Glomerular visceral epithelial cell (primary cell): ENCODE measurements around the gene UNC13C.

Experiments used
- DNase-seq: peaks from one replicate; pipeline ENCODE4 v3.0.0-alpha.2; 2016; ENCODE audit errors: extremely low spot score

The UNC13C gene

DNA sequence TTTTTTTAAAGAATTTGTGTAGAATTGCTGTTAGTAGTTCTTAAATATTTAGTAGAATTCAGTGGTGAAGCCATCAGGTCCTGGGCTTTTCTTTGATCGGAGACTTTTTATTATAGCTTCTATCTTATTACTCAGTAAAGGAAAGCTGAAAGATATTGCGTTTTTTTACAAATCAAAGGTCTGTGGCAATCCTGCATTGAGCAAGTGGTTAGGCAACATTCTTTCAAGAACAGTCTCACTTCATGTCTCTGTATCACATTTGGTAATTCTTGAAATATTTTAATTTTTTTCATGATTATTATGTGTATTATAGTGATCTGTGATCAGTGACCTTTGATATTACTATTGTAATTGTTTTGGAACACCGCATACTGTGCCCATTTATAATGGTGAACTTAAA is 140.8 kb downstream of the UNC13C start:
- DNase-seq: no peak

DNA sequence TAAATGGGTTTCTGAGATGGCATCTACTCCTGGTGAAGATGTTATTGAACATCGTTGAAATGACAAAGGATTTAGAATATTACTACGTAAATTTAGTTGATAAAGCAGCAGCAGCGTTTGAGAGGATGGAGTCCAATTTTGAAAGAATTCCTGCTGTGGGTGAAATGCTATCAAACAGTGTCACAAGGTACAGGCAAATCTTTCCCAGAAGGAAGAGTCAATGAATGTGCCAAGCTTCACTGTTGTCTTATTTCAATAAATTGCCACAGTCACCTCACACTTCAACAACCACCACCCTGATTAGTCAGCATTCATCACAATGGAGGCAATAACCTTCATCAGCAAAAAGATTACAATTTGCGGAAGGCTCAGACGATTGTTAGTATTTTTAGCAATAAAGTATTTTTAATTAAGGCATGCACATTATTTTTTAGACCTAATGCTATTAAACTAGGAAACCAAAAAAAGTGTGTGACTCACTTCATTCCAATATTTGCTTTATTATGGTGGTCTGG is 142.8 kb downstream of the UNC13C start:
- no peak for DNase-seq

DNA sequence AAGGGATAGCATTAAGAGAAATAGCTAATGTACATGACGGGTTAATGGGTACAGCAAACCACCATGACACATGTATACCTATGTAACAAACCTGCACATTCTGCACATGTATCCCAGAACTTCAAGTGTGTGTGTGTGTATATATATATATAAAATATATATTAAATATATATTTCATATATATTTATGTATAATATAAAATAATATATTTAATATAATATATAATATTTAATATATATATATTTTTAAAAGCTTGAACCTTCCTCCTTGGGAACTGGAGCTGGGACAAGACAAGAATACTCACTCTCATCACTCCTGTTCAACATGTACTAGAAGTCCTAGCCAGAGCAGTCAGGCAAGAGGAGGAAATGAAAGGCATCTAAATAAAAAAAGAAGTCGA is 149.3 kb downstream of the UNC13C start:
- DNase-seq: no peak

DNA sequence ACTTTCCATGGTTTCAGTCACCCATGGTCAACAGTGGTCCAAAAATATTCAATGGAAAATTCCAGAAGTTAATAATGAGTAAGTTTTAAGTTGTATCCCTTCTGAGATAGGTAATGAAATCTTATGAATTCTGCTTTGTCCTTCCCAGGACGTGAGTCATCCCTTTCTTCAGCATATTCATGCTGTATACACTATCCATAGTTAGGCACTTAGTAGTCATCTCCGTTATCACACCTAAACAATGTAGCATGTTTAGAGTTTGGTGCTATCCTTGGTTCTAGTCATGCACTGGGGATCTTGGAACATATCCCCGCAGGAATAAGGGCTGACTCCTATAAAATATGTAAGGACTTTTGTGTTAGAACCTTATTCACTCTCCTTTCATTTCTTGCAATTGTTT is 153.2 kb downstream of the UNC13C start:
- DNase-seq: no peak

DNA sequence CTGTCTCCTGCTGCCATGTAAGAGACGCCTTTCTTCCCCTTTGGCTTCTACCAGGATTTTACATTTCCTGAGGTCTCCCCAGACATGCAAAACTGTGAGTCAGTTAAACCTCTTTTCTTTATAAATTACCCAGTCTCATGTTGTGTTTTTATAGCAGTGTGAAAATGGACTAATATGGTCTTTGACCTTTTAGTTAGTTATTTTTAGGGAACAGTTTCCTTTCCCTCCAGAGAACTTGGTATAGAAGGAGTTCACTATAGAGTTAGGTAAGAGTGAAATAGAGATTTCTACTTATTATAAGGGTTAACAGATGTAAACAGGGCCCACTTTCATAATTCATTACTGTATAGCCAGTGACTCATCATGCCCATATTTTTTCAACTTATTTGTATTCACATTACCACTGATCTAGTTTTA is 170.9 kb downstream of the UNC13C start:
- DNase-seq: no peak

DNA sequence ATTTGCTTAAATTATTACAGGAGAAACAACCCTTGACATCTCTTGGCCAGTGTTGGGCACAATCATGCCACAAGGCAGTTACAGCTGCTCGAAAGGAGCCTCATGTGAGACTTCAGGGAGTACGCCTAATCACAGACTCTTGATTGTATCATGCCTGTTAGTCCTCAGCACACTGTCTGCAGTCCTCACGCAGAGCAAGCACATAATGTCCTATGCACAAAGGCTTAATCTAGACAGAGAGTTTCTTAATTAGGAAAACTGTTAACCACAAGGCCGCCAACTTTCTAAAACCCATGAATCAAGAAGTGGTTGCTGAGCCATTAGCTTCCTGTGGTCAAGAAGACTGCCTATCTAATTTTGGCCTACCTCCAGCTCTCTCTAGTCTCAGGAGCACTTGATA is 172.0 kb downstream of the UNC13C start:
- DNase-seq: peak; percentile 1

DNA sequence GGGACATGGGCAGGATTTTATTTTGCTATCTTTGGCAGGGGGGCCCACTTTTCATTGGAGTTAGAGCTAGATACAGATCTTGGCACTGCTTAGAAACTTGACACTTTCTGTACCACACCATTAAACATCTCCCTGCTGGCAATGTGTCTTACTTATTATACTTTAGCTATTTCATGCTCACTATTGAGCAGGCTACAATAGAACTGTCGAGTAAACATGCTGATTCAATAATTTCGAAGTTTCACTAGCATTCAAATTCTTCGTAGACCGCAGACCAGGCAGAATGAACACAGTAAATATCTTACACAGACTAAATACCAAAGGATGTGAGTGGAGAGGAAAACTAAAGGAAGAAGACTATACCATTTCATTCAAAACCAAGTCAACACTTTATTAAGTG is 180.8 kb downstream of the UNC13C start:
- DNase-seq: no peak

DNA sequence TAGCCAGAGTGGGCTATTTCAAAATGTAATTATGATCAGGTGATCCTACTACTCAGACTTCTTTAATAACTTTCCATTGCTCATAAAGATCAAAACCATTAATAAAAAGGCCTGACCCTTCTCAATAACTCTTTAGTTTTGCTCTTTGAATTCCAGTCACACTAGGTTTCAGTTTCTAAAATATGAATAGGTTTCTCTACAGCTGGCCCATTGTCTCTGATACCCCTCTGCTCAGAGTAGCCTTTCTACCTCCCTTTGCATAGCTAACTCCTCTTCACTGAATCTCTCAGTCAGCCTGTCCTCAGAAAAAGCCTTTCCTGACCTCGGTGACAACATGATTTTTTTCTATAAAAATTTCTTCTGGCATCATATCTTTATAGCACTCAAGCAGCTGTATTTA is 209.1 kb downstream of the UNC13C start:
- DNase-seq: no peak

DNA sequence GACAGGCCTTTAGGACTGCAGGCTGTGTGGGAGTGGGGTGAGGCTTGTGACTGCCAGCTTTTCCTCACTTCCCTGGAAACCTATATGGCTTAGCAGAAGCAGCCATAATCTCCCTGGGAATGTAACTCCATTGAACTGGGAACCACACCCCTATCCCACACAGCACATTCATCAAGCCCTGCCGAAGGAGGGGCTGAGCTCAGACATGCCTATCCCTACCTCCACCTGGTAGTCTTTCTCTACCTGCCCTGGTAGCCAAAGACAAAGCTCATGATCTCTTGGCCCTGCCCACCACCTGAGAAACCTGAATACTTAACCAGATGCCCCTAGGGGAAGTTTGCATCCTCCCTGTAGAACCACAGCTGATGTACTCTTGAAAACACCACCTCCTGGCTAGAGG is 219.8 kb downstream of the UNC13C start:
- no peak for DNase-seq

DNA sequence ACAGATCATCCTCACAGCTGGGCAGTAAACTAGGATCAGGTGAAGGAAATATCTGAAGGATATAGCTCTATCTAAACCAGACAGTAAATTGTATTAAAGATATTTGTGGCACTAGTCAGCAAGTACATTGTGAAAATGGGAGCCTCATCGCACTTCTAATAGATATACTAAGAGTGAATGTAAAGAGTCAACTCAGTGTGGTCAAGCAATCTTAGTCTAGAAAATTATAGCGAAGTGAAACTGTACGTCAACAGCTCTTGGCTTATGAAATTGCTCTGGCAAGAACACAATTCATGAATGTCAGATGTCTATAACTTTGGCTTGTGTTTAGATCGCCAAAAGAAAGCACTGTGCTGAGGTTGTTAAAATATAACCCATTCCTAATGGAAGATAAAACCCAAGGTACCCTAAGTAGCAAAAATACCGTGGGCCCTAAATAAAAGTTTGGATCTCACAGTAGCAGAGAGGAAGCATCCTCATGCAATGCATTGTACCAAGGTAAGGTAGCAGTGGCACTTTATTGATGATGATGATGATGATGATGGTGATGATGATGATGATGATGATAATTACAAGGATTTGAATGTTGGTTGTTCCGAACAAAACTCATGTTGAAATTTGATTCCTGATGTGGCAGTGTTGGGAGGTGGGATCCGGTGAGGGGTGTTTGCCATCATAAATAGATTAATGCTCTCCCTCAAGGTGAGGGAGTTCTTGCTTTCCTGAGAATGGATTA is 228.5 kb downstream of the UNC13C start:
- DNase-seq: no peak

DNA sequence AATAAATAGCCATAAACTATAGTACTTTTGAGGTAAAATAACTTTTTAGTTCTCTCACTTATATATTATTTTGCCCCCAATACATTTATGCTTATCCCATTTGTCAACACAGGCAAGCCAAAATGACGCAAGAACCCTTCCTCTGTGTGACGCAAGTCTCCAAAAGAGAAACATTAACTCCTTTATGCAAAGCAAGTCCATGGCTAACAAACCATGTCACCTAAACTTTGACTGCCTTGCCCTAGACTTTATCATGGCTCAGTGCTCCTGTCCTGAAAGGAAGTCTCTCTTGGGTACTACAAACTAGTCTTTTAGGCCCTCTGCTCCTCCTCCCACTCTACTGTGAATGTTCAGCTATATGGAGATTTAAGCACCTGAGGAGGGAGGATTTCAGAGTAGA is 230.5 kb downstream of the UNC13C start:
- DNase-seq: no peak

DNA sequence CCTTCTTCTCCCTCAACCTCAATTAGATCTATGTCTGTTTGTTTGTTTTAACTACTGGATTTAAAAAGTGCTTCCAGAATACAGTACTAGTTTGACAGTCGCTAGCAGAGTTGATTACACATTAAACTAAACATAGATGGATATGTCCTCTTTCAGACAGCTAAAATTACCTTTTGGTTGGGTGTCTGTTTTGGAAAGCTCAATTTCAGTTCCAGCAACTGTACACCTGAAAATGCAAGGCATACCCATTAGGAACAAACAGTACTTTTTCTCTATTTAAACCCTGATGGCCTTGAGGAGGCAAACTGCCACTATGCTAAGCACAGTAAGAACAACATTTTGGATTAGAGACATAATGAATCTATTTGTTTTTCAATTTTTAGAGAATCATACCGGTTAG is 234.4 kb downstream of the UNC13C start:
- DNase-seq: no peak

DNA sequence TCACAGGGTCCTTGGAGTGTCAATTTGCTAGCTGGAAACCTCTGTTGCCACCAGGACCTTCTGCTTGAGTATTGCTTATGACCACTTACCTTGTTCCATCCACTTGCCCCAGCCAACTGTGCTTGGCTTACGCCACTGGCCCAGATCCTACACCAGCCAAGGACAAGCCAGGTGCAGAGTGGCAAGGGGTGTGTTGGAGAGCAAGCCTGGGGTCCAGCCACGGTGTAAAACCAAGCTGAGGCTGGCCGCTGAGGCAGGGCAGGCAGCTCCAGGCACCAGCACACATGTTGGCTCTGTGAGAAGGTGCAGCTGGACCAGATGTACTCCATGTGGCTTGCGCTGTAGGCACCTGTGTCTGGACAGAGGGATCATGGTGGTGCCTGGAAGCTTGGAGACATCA is 248.2 kb downstream of the UNC13C start:
- DNase-seq: no peak

DNA sequence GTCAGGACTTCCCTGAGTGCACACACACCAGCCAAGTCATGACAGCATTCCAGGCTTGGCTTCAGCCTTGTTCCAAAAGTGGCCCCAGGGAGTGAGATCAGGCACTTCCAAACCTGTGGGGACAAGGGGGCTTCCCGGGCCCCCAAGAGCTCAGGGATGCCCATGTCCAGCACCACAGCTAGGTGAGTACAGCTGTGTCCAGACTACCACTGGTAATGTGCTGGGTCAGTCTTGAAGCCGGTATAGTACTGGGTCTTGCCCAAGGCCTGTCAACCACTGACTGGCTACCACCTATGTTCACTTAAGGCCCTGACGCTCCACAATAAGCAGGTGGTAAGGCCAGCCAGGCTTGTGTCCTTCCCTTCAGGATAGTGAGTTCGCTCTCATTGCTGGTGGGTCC is 249.3 kb downstream of the UNC13C start:
- DNase-seq: no peak

DNA sequence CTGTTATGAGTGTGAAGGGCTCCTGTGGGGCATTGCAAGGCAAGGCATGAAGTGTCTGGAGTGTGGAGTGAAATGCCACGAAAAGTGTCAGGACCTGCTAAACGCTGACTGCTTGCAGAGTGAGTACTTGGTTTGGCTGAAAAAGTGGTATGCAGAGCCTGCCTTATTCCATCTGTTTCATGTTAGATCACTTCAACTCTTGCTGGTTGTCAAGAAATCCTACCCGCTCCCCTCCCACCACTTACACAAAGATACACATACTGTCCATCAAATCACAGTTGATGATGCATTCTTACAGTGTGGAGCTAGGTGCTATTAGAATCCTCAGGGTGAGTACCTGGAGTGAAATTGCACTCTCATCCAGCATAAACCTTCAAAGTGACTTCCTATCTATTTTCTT is 272.1 kb downstream of the UNC13C start:
- DNase-seq: no peak

DNA sequence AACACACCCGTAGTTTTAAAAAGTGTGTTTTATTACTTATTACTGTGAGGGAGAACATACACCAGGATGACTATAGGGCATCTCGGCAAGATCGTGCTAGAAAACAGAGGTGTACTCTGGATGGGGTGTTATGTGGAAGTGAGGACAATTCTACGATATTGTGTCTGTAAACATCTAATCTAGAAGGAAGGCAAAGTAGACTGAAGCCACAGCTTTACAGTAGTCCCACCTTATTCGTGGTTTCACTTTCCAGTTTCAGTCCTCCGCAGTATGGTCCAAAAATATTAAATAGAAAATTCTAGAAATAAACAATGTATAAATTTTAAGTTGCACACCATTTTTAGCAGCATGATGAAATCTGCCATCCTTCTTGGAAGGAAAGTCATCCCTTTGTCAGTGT is 277.9 kb downstream of the UNC13C start:
- DNase-seq: no peak

DNA sequence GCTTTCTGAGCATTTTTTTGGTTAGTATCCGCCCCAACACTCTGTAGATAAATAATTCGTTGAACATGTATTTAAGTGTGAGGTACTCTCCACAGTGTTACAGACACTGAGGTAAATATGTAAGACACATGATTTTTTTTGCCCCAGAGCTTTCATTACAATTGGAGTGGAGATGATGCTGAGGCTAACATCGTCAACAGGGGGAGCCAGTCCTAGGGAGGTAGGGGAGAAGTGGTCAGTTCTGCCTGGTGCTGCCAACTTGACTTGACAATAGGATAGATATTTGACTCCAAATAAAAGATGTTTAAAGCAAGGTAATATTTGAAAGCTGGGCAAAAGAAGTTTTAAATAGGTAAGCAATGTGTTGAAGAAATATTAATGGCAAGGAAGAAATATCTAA is 295.7 kb downstream of the UNC13C start:
- no peak for DNase-seq

DNA sequence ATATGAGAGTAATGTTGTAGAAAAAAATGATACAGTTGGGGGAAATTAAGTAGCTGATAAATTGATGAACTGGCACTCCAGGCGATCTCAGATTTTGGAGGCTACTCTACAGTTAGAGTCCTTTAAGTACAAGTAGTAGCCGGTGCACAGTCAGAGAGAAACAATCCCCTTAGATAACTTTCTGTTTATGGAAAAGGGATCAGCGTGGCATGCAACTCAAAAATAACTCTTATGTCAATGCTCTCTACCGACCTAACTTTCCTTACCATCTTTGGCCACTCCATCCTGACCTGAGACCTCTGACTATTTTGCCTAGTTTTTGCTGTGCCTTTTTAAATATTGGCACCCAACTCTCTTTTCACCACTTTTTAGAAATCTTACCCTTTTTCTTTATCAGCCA is 299.6 kb downstream of the UNC13C start:
- no peak for DNase-seq

DNA sequence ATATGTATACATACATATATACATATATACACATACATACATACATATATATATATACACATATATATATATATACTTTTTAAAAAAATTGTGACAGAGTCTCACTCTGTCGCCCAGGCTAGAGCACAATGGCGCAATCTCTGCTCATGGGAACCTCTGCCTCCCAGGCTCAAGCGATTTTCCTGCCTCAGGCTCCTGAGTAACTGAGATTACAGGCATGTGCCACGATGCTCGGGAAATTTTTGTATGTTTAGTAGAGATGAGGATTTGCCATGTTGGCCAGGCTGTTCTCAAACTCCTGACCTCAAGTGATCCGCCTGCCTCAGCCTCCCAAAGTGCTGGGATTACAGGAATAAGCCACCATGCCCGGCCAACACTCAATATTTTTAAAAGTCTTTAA is 302.5 kb downstream of the UNC13C start:
- no peak for DNase-seq

DNA sequence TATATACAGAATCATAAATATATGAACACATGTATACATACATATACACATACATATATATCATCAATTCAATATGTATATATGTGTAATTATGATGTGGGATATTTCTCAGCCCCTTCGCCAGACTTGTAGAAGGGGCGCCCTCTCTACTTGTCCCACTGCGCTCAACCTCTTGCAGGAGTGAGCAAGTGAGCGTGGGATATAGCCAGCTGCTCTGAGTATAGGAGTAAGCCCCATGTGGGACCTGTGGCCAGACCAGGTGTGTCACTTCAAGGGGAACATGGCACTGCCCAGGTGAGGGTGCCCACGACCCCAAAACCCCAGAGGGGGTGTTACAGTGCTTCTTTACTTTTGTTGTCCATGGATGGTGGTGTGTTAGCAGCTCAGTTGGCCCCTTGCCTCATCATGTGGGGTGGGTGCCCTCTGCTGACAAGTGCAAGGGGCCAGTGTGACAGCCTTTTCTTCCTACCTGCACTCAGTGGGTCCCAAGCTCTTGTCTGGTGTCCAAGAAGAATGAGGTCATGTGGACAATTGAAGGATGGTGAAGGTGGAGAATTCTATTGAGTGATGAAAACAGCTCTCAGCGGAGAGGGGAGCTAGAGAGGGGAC is 304.1 kb downstream of the UNC13C start:
- DNase-seq: no peak

DNA sequence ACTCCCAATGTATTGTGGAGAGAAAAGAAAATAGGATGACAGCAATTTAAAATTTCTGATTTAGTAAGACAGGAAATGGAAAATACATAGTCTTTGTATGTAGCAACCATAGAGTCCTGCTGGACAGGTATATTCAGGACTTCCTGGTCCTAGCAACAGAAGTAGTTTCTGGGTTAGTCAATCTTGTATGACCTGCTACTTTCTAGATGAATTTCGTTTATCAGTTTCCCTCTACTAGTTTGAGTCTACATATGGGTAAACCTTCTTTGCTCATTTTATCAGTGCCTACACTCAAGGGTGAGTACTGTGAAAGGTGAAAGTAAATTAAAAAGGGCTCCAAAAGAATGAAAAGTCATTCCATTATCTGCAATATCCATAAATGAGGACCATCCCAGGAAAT is 309.8 kb downstream of the UNC13C start:
- no peak for DNase-seq

DNA sequence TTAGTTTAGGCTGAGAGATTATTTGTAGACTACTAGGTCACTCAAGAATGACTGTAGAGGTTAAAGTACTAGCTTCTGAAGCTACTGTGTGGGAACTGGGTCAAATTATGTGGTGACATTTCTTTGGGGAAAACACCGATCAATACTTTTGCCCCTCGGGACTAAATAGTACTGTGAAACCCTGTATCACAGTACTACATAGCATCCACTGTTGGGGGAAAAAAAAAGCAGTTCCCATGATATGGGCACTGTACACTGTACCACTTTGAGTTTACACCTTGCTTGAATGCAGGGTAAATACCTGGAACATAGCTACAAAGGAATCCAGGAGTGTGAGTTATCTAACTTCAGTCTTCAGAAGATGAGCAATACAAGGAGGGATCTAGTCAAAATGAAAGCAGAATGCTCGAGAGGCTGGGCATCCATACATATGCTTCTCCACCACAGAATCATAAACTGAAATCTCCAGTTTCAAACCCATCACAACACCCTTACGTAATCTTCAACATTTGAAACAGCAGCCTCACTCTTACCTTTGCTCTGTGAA is 311.4 kb downstream of the UNC13C start:
- DNase-seq: no peak

DNA sequence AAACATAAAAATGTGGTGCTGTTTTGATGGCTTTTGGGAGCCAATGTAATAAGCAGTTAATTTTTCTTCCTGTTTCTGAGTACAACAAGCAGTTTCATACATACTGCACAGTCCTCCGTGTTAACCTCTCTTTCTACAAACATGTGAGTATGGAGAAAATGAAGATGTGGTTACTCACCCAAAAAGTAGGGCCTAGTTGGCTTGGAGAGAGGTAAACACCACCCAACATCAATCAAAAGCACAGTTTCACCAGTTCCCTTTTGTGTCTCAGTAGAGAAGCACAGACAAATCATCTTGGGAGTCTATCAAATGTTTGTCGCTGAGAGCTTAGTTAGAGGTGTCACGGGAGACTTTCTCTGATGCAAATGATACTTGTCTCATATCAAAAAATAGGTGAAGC is 320.2 kb downstream of the UNC13C start:
- DNase-seq: no peak
